SJSA1 (cell line): ENCODE measurements around the gene PLXND1. TPM values are rescaled to one million over a fixed set of nuclear protein-coding genes. Genes with fewer than 3 reads are reported as not detected.

Source experiments
- DNase-seq, 2 experiments: peaks; one replicate each; pipeline ENCODE4 v3.0.0-alpha.2; 2015 to 2020; ENCODE audit warnings: low spot score in 2 of 2, low read depth in 1 of 2
- H3K27ac ChIP-seq: fragments of 250-450 bp; sonication (Bioruptor Pico); 2 replicates; pipeline ENCODE4 v1.5.1; 2020; ENCODE audit warnings: mild to moderate bottlenecking, moderate library complexity
- H3K27me3 ChIP-seq: fragments of 250-450 bp; sonication (Bioruptor Pico); replicated peaks from 2 replicates; pipeline ENCODE4 v1.5.1; 2020; ENCODE audit warnings: mild to moderate bottlenecking, moderate library complexity
- H3K36me3 ChIP-seq: fragments of 250-450 bp; sonication (Bioruptor Pico); 2 replicates; pipeline ENCODE4 v1.5.1; 2020; ENCODE audit warnings: mild to moderate bottlenecking
- H3K4me1 ChIP-seq: fragments of 250-450 bp; sonication (Bioruptor Pico); replicated peaks from 2 replicates; pipeline ENCODE4 v1.6.1; 2021; ENCODE audit warnings: mild to moderate bottlenecking
- H3K4me3 ChIP-seq: fragments of 250-450 bp; sonication (Bioruptor Pico); 2 replicates; pipeline ENCODE4 v1.5.1; 2020; ENCODE audit warnings: mild to moderate bottlenecking
- H3K9me3 ChIP-seq: fragments of 250-450 bp; sonication (Bioruptor Pico); replicated peaks from 2 replicates; pipeline ENCODE4 v1.5.1; 2020; ENCODE audit warnings: mild to moderate bottlenecking
- total RNA-seq: library from RNA; depleted of rRNA; stranded (reverse); fragments of >200 nt; shearing (Covaris generic); gene quantifications from 2 replicates; pipeline ENCODE4 v1.2.3, GENCODE V29; 2014

Gene PLXND1
- total RNA-seq, 1 experiment from 2014 or later: 80.1 TPM

DNA sequence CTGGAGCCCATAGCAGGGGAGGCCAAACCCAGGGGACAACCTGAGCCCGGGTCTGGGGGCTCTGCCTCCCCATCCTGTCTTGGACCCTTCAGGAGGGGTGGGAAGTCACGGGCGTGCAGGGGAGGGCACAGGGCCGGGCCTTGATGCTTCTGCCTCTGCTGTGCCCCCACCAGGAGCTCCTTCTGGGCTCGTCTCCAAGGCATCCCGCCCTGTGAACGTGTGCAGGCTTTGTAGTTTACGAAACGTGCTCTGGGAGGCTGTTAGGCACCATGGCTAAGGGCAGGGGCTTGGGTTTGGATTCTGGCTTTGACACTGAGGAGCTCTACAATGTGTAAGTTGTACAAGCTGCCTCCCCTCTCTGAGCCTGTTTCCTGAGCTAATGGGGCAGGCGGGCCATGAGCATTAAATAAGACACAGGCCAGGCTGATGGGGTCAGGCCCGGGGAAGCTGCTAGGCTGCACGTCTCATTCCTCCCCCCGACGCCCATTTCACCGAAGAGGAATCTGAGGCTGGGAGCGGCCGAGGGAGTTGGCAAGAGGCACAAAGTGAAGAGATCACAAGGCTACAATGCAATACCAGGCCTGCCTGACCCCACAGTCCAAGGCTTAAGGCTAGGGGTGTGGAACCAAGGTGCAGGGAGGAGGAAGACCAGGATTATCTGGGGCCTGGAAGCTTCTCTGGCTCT lies 19.6 kb downstream of the PLXND1 start:
- no peaks in the 10 kb centered on the region for H3K27me3 ChIP-seq
- no peaks in the 10 kb centered on the region for H3K9me3 ChIP-seq
- no peak for DNase-seq
- no peak overlapping the region for H3K27ac ChIP-seq
- peaks cover 4% of the 10 kb centered on the region; the same call in 1 of the 2 replicates for H3K4me1 ChIP-seq
- H3K36me3 ChIP-seq: peaks cover 56% of the 10 kb centered on the region
- H3K4me3 ChIP-seq: no peak overlapping the region

DNA sequence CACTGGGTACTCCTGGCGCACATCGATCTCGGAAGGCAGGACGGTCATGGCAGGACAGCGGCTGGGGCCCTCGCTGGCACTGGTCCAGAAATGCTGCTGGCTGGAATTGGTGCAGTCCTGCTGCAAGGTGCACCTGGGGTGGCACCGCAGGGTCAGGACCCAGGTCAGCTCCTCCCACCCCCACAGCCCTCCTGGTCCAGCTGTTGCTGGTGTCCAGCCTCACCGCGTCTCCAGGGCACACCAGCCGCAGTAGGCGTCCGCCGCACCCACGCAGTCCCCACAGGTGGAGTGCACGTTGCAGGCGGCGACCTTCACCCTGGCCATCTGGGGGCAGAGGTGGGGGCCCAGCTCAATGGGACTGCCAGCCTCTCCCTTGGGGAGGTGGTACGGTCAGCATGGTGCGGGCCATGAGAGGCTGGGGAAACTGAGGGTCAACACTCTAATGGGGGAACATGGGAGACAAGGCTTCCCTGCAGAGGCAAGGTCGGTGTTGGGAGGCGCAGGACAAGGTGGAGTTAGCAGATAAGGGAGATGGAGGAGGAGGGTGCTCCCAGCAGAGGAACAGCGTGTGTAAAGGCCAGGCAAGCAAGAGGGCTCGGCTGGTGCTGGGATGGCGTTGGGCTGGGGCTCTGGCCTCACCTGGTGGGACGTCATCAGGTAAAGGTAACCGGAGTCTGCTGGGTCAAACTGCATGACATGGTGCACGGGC lies 20.4 kb downstream of the PLXND1 start:
- peaks cover 62% of the 10 kb centered on the region for H3K36me3 ChIP-seq
- no peaks in the 10 kb centered on the region for H3K27me3 ChIP-seq
- no peak overlapping the region for H3K4me3 ChIP-seq
- H3K9me3 ChIP-seq: no peaks in the 10 kb centered on the region
- DNase-seq: no peak
- no peak overlapping the region for H3K27ac ChIP-seq
- peaks cover 4% of the 10 kb centered on the region; the same call in 1 of the 2 replicates for H3K4me1 ChIP-seq

DNA sequence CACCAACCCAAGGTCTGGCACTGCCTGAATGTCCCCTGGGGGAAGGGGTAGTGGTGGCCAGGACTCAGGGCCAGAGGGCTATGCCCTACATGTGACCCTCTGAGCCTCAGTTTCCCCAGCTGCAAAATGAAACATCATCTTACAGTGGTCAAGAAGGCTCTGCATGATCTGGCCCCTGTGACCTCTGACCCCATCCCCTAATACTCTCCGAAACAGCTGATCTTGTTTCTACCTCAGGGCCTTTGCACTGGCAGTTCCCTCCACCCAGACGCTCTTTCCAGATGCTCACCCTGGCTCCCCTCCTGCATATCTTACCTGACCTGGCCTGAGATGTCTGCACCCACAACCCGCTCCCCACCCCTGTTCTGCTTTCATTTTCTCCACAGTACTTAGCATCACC lies 21.8 kb downstream of the PLXND1 start:
- no peak overlapping the region for H3K4me3 ChIP-seq
- H3K9me3 ChIP-seq: no peaks in the 10 kb centered on the region

DNA sequence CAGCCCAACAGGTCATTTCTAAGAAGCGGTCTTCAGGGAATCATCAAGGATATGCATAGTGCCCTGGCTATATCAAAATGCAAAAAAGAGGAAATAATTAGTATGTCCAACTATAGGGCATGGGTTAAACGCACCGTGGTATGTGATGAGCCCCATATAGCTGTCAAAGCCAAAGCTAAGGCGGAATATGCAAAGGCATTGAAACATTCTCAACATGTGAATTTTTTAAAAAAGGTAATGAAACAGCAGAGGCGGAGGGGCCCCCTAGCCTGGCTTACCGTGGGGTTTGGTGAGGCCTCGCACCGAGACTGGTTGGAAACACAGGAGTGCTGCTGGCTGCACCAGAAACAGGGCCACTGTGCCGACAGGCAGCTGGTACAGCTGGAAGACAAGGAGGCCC lies 23.2 kb downstream of the PLXND1 start:
- no peaks in the 10 kb centered on the region for H3K9me3 ChIP-seq
- no peak overlapping the region for H3K4me3 ChIP-seq
- H3K27ac ChIP-seq: no peak overlapping the region
- DNase-seq: no peak
- no peaks in the 10 kb centered on the region for H3K27me3 ChIP-seq
- H3K4me1 ChIP-seq: no peaks in the 10 kb centered on the region
- H3K36me3 ChIP-seq: peaks cover 74% of the 10 kb centered on the region

More for the DNA sequence above, 21.8 kb downstream of the PLXND1 start:
- DNase-seq: no peak
- peaks cover 72% of the 10 kb centered on the region for H3K36me3 ChIP-seq
- H3K27me3 ChIP-seq: no peaks in the 10 kb centered on the region
- H3K4me1 ChIP-seq: no peaks in the 10 kb centered on the region
- H3K27ac ChIP-seq: no peak overlapping the region

DNA sequence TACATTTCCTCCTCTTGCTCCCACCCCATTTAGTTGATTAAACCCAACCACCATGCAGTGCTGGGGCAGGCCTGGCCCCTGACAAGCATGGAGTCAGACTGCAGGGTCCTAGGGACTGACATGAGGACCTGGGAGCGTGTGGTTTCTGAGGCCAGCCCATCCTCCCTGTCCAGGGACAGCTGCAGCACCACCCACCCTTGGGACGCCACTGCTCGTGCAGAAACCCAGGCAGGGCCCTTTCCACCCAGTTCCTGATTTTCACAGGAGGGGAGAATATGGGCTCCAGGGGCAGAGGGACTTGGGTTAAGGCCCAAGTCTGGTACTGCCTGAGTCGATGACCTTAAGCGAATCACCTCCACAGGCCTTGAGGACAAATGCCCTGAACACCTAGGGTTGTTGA lies 23.7 kb downstream of the PLXND1 start:
- H3K9me3 ChIP-seq: no peaks in the 10 kb centered on the region

DNA sequence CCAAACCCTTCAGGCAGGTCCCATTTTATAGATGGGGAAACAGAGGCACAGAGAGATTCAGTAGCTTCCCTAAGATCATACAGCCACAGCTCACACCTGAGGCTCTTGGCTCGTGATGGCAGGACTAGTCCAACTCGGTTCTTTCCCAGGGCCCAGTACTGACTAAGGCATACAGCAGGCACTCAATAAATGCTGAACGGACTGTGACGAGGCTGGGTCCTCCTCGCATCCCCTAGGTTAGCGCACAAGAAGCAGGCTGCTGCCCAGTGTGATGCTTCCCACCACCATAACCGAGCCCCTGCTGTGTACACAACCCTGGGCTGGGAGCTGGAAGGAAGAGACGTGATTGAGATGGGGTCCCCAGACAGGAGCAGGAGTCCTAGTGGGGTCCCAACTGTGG lies 24.9 kb downstream of the PLXND1 start:
- no peaks in the 10 kb centered on the region for H3K9me3 ChIP-seq
- H3K36me3 ChIP-seq: peaks cover 83% of the 10 kb centered on the region
- no peaks in the 10 kb centered on the region for H3K4me1 ChIP-seq
- H3K4me3 ChIP-seq: no peak overlapping the region
- no peaks in the 10 kb centered on the region for H3K27me3 ChIP-seq
- H3K27ac ChIP-seq: no peak overlapping the region
- no peak for DNase-seq

More for the DNA sequence above, 23.7 kb downstream of the PLXND1 start:
- Histone ChIP-seq H3K27ac (no peak overlapping the region), H3K4me1 (no peaks in the 10 kb centered on the region), H3K27me3 (no peaks in the 10 kb centered on the region), H3K36me3 (peaks cover 76% of the 10 kb centered on the region), H3K4me3 (no peak overlapping the region)
- no peak for DNase-seq

DNA sequence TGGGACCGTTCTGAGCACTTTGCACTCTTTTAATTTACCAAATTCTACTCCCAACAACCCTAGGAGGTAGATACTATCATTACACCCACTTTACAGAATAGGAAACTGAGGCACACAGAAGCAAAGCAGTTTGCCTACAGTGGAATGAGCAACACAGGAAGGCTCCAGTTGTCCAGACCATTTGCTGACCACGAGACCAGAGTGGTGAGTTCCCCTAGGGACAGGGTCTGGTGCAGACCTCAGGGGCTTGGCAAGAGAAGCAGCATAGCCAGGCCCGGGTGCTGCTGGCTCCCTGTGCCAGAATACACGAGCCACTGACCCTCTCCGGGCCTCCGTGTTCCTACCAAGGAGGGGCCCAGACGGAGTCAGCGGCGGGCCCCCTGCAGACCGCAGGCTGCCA lies 26.5 kb downstream of the PLXND1 start:
- Histone ChIP-seq H3K4me3 (no peak overlapping the region), H3K27me3 (no peaks in the 10 kb centered on the region), H3K36me3 (peaks cover 82% of the 10 kb centered on the region), H3K27ac (no peak overlapping the region), H3K4me1 (peaks cover 8% of the 10 kb centered on the region), H3K9me3 (no peaks in the 10 kb centered on the region)
- DNase-seq: no peak

DNA sequence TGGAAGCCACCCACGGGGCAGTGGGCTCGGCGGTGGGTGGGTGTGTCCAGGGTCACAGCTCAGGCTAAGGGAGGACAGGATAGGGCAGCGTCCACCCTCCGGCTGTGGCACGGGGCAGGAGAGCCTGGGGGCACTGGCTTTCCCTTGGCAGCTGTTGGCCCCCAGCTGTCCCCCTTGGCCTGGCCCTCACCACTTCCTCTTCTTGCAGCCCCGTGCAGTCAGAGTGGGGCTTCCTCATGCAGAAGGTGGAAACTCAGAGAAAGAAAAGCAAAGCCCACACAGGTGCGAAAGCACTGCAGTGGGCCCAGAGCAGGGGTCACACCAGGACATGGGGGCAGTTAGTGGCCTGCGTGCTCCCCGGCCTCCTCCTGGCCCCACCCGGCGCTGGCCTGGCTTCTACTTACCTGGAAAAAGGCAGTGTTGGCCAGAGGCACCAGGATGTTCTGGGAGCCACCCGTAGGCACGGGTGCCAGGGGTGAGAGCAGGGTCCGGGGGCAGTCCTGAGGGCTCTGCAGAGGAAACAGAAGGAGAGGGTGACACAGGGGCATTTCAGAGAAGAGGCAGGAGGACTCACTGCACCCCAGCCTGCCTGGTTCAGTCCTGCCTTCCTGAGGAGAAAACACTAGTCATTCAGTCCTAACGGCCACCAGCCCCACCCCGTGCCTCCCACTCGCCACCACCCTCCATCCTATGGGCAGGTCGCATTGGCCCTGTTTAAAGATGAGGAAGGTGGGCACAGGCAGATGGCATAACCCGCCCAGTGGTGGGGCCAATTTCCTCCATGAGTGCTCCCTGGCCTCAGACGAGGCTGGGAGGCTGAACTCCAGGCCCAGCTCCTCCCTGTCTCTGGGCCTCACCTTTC lies 28.3 kb downstream of the PLXND1 start:
- no peaks in the 10 kb centered on the region for H3K27me3 ChIP-seq
- H3K4me1 ChIP-seq: peaks cover 10% of the 10 kb centered on the region
- H3K9me3 ChIP-seq: no peaks in the 10 kb centered on the region
- H3K36me3 ChIP-seq: peaks cover 79% of the 10 kb centered on the region
- H3K4me3 ChIP-seq: no peak overlapping the region
- DNase-seq: no peak
- no peak overlapping the region for H3K27ac ChIP-seq

DNA sequence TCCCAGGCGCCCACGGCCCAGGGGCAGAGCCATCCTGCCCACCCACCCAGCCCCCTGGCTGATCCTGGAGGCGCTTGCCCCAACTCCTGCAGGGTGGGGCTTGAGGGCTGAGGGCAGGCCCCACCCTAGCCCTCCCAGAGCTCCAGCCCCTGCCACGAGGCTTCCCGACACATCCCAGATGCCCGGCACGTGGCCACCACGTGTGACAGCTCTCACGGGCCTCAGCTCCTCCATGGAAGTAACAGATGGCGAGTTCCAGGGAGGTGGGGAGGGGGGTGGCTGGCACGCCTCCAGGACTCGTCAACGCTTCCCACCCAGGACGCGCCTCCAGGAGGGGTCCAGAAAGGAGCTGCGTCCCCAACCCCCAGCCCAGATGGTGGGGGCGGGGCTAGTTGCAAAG lies 29.1 kb downstream of the PLXND1 start:
- Histone ChIP-seq H3K36me3 (peaks cover 78% of the 10 kb centered on the region), H3K4me3 (no peak overlapping the region), H3K4me1 (peaks cover 10% of the 10 kb centered on the region), H3K9me3 (no peaks in the 10 kb centered on the region), H3K27ac (no peak overlapping the region), H3K27me3 (no peaks in the 10 kb centered on the region)
- DNase-seq: no peak

DNA sequence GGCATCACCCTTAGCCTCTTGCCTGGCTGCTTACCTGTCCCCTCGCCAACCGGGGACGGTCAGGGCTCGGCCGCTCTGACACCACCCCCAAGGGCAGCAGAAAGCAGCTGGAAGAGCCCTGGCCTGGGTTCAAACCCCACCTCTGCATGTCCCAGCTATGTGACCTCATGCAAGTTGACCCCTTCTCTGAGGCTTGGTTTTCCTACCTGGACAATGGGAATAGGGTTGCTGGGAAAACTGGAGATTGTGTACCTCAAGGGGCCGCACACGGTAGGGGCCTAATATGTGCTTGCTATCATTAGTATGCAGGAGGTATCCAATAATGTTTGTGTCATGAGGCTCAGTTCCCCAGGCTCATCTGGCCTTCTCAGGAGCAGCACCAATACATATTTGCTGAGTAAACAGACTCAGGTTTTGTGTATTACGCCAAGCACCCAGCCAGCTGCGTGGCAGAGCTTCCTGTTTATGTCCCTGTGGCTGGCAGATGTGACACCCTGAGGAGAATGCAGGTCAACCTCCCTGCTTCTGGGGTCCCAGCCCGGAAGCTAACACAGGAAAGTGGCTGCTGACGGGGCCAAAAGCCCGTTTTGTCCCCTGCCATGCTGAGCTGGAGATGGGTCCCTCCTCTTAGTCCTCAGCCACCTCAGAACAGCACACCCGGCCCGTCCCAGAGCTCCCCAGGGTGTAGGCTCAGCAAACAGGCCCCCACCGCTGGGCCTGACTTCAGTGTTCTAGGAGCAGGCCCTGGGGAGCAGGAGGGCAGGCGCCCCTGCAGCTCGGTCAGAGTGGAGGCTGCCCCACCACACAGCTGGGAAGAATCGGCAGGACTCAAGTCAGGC lies 29.7 kb downstream of the PLXND1 start:
- no peak overlapping the region for H3K27ac ChIP-seq

DNA sequence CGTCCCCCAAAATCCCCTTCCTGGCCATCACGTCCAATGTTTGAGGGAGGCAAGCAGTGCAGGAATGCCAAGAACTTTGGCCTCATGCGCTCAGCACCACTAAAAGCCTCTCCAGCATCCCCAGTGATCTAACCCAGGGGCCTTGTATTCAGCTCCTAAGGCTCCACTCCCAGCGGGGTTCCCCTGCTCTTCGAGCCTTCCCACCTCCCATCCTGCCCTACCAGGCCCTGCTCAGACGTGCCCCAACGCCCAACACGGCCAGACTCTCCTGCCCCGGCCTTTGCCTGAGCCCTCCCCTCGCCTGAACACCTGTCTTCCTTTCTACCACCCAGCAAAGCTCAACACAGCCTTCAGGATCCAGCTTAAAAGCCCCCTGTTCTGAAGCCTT lies 30.5 kb downstream of the PLXND1 start:
- Histone ChIP-seq H3K27ac (no peak overlapping the region), H3K27me3 (no peaks in the 10 kb centered on the region), H3K4me1 (peaks cover 10% of the 10 kb centered on the region), H3K4me3 (no peak overlapping the region), H3K36me3 (peaks cover 77% of the 10 kb centered on the region), H3K9me3 (no peaks in the 10 kb centered on the region)
- DNase-seq: no peak

More for the DNA sequence above, 29.7 kb downstream of the PLXND1 start:
- no peaks in the 10 kb centered on the region for H3K27me3 ChIP-seq
- DNase-seq: no peak
- peaks cover 78% of the 10 kb centered on the region for H3K36me3 ChIP-seq
- peaks cover 10% of the 10 kb centered on the region for H3K4me1 ChIP-seq
- no peaks in the 10 kb centered on the region for H3K9me3 ChIP-seq
- no peak overlapping the region for H3K4me3 ChIP-seq

DNA sequence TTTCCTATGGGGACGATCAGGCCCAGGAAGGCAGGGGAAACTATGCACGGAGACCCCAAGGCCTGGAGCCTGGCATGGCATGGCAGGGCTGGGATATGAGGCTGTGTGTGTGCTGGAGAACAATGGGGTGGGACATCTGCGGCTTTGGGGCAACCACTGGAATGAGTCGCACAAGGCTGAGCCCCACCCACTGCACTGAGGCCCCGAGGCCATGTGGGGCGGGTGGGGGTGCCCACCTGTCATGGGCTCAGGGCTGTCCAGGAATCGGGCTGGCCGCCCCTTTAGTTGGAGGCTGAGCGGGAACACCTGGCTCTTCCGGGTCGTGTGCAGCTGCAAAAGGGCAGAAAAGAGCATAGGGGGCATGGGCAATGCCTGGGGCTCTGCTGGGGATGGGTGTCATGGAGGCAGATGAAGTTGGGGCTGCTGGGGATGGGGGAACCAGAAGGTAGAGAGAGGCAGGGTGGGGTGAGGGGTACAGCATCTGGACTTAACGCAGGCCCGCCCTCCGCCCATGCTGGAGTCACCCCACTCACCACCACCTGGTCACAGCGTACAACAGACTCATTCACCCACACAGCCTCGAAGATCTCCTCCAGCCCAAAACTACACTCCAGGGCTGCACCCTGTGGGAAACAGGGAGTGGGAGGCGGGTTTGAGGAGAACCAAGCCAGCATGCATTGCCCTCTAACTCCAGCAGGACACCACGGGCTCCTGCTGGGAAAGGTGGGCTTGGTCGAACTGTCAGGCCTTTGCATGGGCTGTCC lies 31.1 kb downstream of the PLXND1 start:
- Histone ChIP-seq H3K4me1 (peaks cover 10% of the 10 kb centered on the region), H3K36me3 (peaks cover 81% of the 10 kb centered on the region), H3K4me3 (no peak overlapping the region), H3K27ac (no peak overlapping the region), H3K9me3 (no peaks in the 10 kb centered on the region), H3K27me3 (no peaks in the 10 kb centered on the region)
- DNase-seq: no peak

DNA sequence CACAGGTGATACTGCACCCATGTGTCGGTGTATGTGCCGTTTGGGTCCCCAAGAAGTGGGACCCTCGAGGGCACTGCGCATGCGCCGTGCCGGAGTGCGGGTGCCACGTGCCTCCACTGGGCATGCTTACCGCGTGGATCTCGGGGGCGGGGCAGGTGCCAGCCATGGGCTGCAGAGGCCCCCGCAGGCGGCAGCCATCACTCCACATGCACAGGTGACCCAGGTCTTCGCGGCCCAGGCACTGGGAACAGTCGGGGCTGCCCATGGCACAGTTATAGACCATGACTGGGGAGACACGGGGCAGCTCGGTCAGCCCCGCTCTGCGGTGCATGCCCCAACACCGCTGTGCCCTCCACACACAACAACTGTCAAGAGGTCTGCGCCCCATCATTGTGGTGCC lies 32.3 kb downstream of the PLXND1 start:
- DNase-seq: no peak

More for the DNA sequence above, 32.3 kb downstream of the PLXND1 start:
- Histone ChIP-seq H3K36me3 (peaks cover 81% of the 10 kb centered on the region), H3K9me3 (no peaks in the 10 kb centered on the region), H3K4me1 (peaks cover 10% of the 10 kb centered on the region), H3K27me3 (no peaks in the 10 kb centered on the region), H3K27ac (no peak overlapping the region), H3K4me3 (no peak overlapping the region)
